HFFc6 (cell line): ENCODE data around the gene PCP2. TPM values are rescaled to one million over a fixed set of nuclear protein-coding genes. Genes with fewer than 3 reads are reported as not detected.

Experiments used
- DNase-seq: peaks from one replicate; pipeline ENCODE4 v3.0.0-alpha.2; 2018
- H3K27ac Mint-ChIP-seq: 2 replicates; pipeline ENCODE4 v1.8.0; 2020; ENCODE audit warnings: mild to moderate bottlenecking, mixed read lengths
- H3K27me3 Mint-ChIP-seq: 2 replicates; pipeline ENCODE4 v1.8.0; 2021; ENCODE audit warnings: mild to moderate bottlenecking, moderate library complexity, mixed read lengths; ENCODE audit not compliant: insufficient read depth
- H3K36me3 Mint-ChIP-seq: 2 replicates; pipeline ENCODE4 v1.8.0; 2021; ENCODE audit warnings: low read depth, mixed read lengths
- H3K4me1 Mint-ChIP-seq: 2 replicates; pipeline ENCODE4 v1.8.0; 2020; ENCODE audit warnings: low read depth, mixed read lengths
- H3K4me3 Mint-ChIP-seq: 2 replicates; pipeline ENCODE4 v1.8.0; 2020; ENCODE audit warnings: mild to moderate bottlenecking, moderate library complexity, mixed read lengths
- H3K9me3 Mint-ChIP-seq: 2 replicates; pipeline ENCODE4 v1.8.0; 2020; ENCODE audit warnings: mild to moderate bottlenecking, mixed read lengths
- CTCF ChIP-seq: fragments of 200-600 bp; sonication (generic); IDR thresholded peaks from 2 replicates; pipeline ENCODE4 v1.5.0; 2021; ENCODE audit warnings: antibody characterized with exemption, mild to moderate bottlenecking
- total RNA-seq, 6 experiments: library from RNA; stranded (reverse); fragmentation: NEBNext Ultra II Directional; extraction: Animal tissue kit (Norgen Biotek cat#: 25700); gene quantifications; 2 replicates in 1 of 6; 3 replicates in 5 of 6; pipeline ENCODE4 v1.2.3, GENCODE V29; 2021

Gene PCP2
- total RNA-seq, 6 experiments from 2014 or later = not detected

- no peak overlapping the region for H3K27ac Mint-ChIP-seq
- H3K4me1 Mint-ChIP-seq = peaks cover 6% of the 10 kb centered on the region; the same call in 1 of the 2 replicates
- H3K4me3 Mint-ChIP-seq = peak overlapping the region; percentile 66
- TF ChIP-seq CTCF = no peak
- H3K27me3 Mint-ChIP-seq = peaks cover 15% of the 10 kb centered on the region
- peaks cover 5% of the 10 kb centered on the region; the same call in 1 of the 2 replicates for H3K36me3 Mint-ChIP-seq
- no peak for DNase-seq
- no peaks in the 10 kb centered on the region for H3K9me3 Mint-ChIP-seq
Observed at GRCh38 chr19:7679771-7680605, 46.5 kb upstream of the PCP2 start.

GRCh38 chr19:7678971-7679751, 45.6 kb upstream of the PCP2 start:
- DNase-seq = no peak
- H3K36me3 Mint-ChIP-seq = peaks cover 8% of the 10 kb centered on the region
- H3K27ac Mint-ChIP-seq = no peak overlapping the region
- H3K4me3 Mint-ChIP-seq = no peak overlapping the region
- TF ChIP-seq CTCF = no peak
- peaks cover 12% of the 10 kb centered on the region for H3K4me1 Mint-ChIP-seq
- peaks cover 15% of the 10 kb centered on the region for H3K27me3 Mint-ChIP-seq
- H3K9me3 Mint-ChIP-seq = peaks cover 5% of the 10 kb centered on the region

- no peak for DNase-seq
- Mint-ChIP-seq H3K27me3 (peaks cover 15% of the 10 kb centered on the region), H3K4me3 (no peak overlapping the region), H3K36me3 (peaks cover 11% of the 10 kb centered on the region), H3K4me1 (peaks cover 14% of the 10 kb centered on the region), H3K9me3 (peaks cover 10% of the 10 kb centered on the region), H3K27ac (no peak overlapping the region)
- TF ChIP-seq CTCF = no peak
Observed at GRCh38 chr19:7677669-7678311, 44.3 kb upstream of the PCP2 start.

GRCh38 chr19:7676854-7677253, 43.3 kb upstream of the PCP2 start, which contains the start of gene MCEMP1:
MCEMP1 (plus strand) TSS chr19:7677090; CDS start chr19:7677121, 31 bp downstream.
- no peak for DNase-seq
- H3K9me3 Mint-ChIP-seq = peaks cover 10% of the 10 kb centered on the region
- TF ChIP-seq CTCF = no peak
- peaks cover 7% of the 10 kb centered on the region for H3K36me3 Mint-ChIP-seq
- H3K4me1 Mint-ChIP-seq = peaks cover 14% of the 10 kb centered on the region
- H3K27ac Mint-ChIP-seq = no peak within 1 kb of the TSS
- H3K4me3 Mint-ChIP-seq = no peak within 1 kb of the TSS
- H3K27me3 Mint-ChIP-seq = peaks cover 13% of the 10 kb centered on the region

GRCh38 chr19:7676376-7676775, 42.9 kb upstream of the PCP2 start:
- TF ChIP-seq CTCF = no peak
- Mint-ChIP-seq H3K4me1 (peaks cover 14% of the 10 kb centered on the region), H3K27ac (no peak overlapping the region), H3K36me3 (peaks cover 7% of the 10 kb centered on the region), H3K27me3 (peaks cover 13% of the 10 kb centered on the region), H3K4me3 (no peak overlapping the region), H3K9me3 (peaks cover 10% of the 10 kb centered on the region)
- no peak for DNase-seq
